GM19193 (cell line): ENCODE results near the gene SLC25A27.

Source experiments
- POLR2A ChIP-seq: IDR thresholded peaks from 4 replicates; pipeline ENCODE4 v1.6.1; 2011; ENCODE audit not compliant: insufficient read depth, insufficient read length; ENCODE audit errors: extremely low read depth

Gene SLC25A27

GRCh38 chr6:46687619-46688097, 34.9 kb downstream of the SLC25A27 start, which contains the start of gene TDRD6:
Gene TDRD6, plus strand, starts transcription at chr6:46687885. Its CDS starts 244 bp downstream, at chr6:46688129.
- no peak for TF ChIP-seq POLR2A

DNA sequence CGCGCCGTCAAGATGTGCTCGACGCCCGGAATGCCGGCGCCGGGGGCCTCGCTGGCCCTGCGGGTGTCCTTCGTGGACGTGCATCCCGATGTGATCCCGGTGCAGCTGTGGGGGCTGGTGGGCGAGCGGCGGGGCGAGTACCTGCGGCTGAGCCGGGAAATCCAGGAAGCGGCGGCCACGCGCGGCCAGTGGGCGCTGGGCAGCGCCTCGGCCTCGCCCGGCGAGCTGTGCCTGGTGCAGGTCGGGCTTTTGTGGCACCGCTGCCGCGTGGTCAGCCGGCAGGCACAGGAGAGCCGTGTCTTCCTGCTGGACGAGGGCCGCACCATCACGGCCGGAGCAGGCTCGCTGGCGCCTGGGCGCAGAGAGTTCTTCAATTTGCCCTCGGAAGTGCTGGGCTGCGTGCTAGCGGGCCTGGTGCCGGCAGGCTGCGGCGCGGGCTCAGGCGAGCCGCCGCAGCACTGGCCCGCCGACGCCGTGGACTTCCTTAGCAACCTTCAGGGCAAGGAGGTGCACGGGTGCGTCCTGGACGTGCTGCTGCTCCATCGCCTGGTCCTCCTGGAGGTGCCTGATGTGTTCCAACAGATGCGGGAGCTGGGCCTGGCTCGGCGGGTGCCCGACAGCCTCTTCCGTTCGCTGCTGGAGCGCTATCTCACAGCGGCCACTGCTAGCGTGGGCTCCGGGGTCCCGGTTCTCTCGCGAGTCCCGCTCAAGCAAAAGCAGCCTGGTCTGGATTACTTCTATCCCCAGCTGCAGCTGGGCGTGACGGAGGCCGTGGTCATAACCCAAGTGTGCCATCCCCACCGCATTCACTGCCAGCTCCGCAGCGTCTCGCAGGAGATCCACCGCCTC, 35.6 kb downstream of the SLC25A27 start:
- no peak for TF ChIP-seq POLR2A

GRCh38 chr6:46688966-46689335, 36.2 kb downstream of the SLC25A27 start:
- TF ChIP-seq POLR2A = no peak

DNA sequence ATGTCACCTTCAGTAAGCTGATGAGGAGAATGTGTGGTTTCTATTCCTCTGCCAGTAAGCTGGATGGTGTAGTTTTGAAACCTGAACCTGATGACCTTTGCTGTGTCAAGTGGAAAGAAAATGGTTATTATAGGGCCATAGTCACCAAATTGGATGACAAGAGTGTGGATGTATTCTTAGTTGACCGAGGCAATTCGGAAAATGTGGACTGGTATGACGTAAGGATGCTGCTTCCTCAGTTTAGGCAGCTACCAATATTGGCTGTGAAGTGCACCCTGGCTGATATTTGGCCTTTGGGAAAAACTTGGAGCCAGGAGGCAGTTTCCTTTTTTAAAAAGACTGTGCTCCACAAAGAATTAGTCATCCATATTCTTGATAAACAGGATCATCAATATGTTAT, 36.9 kb downstream of the SLC25A27 start:
- TF ChIP-seq POLR2A = no peak

DNA sequence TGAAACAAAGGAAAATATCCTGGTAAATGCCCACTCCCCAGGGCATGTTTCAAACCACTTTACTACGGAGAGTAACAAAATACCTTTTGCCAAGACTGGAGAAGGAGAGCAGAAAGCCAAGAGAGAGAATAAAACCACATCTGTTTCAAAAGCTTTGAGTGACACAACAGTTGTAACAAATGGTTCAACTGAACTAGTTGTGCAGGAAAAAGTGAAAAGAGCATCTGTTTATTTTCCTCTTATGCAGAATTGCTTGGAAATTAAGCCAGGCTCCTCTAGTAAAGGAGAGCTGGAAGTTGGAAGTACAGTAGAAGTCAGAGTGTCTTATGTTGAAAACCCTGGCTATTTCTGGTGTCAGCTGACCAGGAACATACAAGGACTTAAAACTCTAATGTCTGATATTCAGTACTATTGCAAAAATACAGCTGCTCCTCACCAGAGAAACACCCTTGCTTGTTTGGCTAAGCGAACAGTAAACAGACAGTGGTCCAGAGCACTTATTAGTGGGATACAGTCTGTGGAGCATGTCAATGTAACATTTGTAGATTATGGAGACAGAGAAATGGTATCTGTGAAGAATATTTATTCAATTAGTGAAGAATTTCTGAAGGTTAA, 37.5 kb downstream of the SLC25A27 start:
- no peak for TF ChIP-seq POLR2A

GRCh38 chr6:46690911-46691451, 38.2 kb downstream of the SLC25A27 start:
- TF ChIP-seq POLR2A = no peak

DNA sequence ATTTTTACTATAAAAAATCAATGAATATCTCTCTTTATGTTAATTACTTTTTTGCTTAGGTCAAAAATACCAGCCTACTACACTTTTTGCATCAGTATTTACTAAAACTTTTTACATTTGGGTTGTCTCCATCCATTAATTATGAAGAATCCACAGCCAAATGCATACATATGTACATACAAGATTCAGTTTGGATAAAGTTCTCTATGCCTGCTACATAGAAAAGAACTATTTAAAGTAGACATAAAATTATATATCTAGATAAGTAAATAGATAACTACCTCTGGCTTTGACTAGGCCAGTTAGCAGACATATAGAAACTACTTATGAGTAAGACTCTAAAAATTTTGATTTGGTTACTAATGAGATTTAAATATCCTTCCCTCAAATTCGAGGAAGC, 47.2 kb downstream of the SLC25A27 start:
- TF ChIP-seq POLR2A = no peak

DNA sequence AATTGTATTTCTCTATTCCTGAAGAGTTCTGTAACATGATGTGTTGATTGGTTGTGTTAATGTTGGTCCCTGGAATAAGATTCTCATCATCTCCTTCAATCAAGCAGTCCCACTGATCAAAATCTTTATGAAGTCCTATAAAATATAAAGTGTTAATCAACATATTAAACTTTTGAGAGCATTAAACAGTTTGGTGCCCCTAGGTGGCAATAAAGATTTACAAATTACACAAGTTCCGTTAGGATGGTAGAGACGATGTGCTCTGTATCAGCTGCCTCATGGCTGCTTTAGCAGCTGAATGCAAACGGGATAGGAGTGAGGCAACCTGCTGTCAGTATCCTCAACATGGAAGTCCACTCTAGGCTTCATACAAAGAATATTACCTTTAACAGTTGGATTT, 51.8 kb downstream of the SLC25A27 start:
- TF ChIP-seq POLR2A = no peak

GRCh38 chr6:46706464-46706863, 53.7 kb downstream of the SLC25A27 start:
- TF ChIP-seq POLR2A = no peak

GRCh38 chr6:46711491-46711890, 58.7 kb downstream of the SLC25A27 start:
- TF ChIP-seq POLR2A = no peak

GRCh38 chr6:46715141-46715540, 62.4 kb downstream of the SLC25A27 start:
- no peak for TF ChIP-seq POLR2A

GRCh38 chr6:46719099-46719498, 66.3 kb downstream of the SLC25A27 start:
- no peak for TF ChIP-seq POLR2A

DNA sequence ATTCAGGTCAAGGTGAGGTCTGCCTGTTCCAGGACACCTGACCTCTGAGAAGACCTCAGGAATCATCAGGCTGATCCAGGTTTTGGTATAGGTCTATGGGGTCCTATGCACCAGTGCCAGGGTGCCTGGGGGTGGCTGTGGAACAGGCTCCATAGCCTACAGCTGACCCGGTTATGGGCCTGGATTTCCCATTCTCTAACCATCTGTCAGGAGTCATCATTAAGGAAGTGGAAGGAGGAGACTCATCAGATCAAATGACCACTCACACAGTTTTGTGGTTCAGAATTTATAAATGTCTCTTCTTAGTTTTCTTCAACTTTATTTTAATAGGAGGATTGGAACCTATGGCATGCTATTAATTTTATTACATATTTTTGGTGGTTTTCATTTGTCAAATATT, 67.6 kb downstream of the SLC25A27 start:
- no peak for TF ChIP-seq POLR2A
